Ascending aorta (tissue), 2 donors: ENCODE measurements around the gene FGD4. TPM values are rescaled to one million over a fixed set of nuclear protein-coding genes. Genes with fewer than 3 reads are reported as not detected.

Experiments used
- DNase-seq, 2 donors: peaks; one replicate each; pipeline ENCODE4 v3.0.0-alpha.2; 2019; ENCODE audit warnings: low spot score in 2 of 2
- H3K27ac ChIP-seq, 2 donors: fragments of 200-600 bp; sonication (generic); one replicate each; pipeline ENCODE4 v1.5.1; 2016 to 2017; ENCODE audit warnings: mild to moderate bottlenecking in 1 of 2
- H3K27me3 ChIP-seq: fragments of 200-600 bp; sonication (generic); one replicate; pipeline ENCODE4 v1.5.1; 2017
- H3K36me3 ChIP-seq, 2 donors: fragments of 200-600 bp; sonication (generic); one replicate each; pipeline ENCODE4 v1.5.1; 2016
- H3K4me1 ChIP-seq, 2 donors: fragments of 200-600 bp; sonication (generic); one replicate each; pipeline ENCODE4 v1.5.1; 2016 to 2017; ENCODE audit warnings: mild to moderate bottlenecking in 1 of 2
- H3K4me3 ChIP-seq, 2 donors: fragments of 200-600 bp; sonication (generic); one replicate each; pipeline ENCODE4 v1.5.1; 2016 to 2017; ENCODE audit warnings: mild to moderate bottlenecking in 1 of 2
- H3K9me3 ChIP-seq, 2 donors: fragments of 200-600 bp; sonication (generic); one replicate each; pipeline ENCODE4 v1.5.1; 2016
- CTCF ChIP-seq, 3 experiments: fragments of 200-600 bp in 2 of 3; fragments of 450-650 bp in 1 of 3; sonication (generic) in 2 of 3; IDR thresholded peaks; one replicate each; pipeline ENCODE4 v1.5.1; 2016 to 2019; ENCODE audit warnings: antibody characterized with exemption in 3 of 3, mild to moderate bottlenecking in 1 of 3, moderate library complexity in 1 of 3
- intact Hi-C: fragments of 100-400 bp; cut with DNase I; formaldehyde crosslinking; loops from one replicate; pipeline ENCODE4 v1.15.1; 2023
- total RNA-seq: library from RNA; depleted of rRNA; stranded (reverse); fragments of >200 nt; gene quantifications from one replicate; pipeline ENCODE4 v1.1.0, GENCODE V29; 2016

The FGD4 gene
- total RNA-seq, 1 donor from 2014 or later: 47.5 TPM

GRCh38 chr12:32435921-32436705 is 36.8 kb downstream of the FGD4 start:
- Histone ChIP-seq H3K9me3 (no peaks in the 10 kb centered on the region), H3K4me3 (peak overlapping the region in 1 of 2 donors; percentile 20), H3K27me3 (no peaks in the 10 kb centered on the region), H3K27ac (no peak overlapping the region), H3K36me3 (no peaks in the 10 kb centered on the region), H3K4me1 (no peaks in the 10 kb centered on the region)
- TF ChIP-seq CTCF (IDR thresholded peaks at IDR 0.05): no peak
- intact Hi-C loops: no loop called here
- DNase-seq: no peak

GRCh38 chr12:32437095-32437515 is 37.7 kb downstream of the FGD4 start:
- H3K27me3 ChIP-seq: no peaks in the 10 kb centered on the region
- H3K4me1 ChIP-seq: no peaks in the 10 kb centered on the region
- no peaks in the 10 kb centered on the region for H3K9me3 ChIP-seq
- H3K27ac ChIP-seq: no peak overlapping the region
- DNase-seq: no peak
- H3K4me3 ChIP-seq: no peak overlapping the region
- intact Hi-C loops: no loop called here
- no peak for TF ChIP-seq CTCF (IDR thresholded peaks at IDR 0.05)
- no peaks in the 10 kb centered on the region for H3K36me3 ChIP-seq

GRCh38 chr12:32440120-32440865 is 40.9 kb downstream of the FGD4 start:
- Histone ChIP-seq H3K27me3 (no peaks in the 10 kb centered on the region), H3K9me3 (no peaks in the 10 kb centered on the region), H3K27ac (no peak overlapping the region), H3K36me3 (no peaks in the 10 kb centered on the region), H3K4me1 (no peaks in the 10 kb centered on the region), H3K4me3 (no peak overlapping the region)
- intact Hi-C loops: no loop called here
- no peak for DNase-seq
- no peak for TF ChIP-seq CTCF (IDR thresholded peaks at IDR 0.05)

GRCh38 chr12:32443491-32443890 is 44.1 kb downstream of the FGD4 start:
- intact Hi-C loops: no loop called here
- DNase-seq: no peak
- no peaks in the 10 kb centered on the region for H3K36me3 ChIP-seq
- no peak overlapping the region for H3K27ac ChIP-seq
- TF ChIP-seq CTCF (IDR thresholded peaks at IDR 0.05): no peak
- H3K9me3 ChIP-seq: no peaks in the 10 kb centered on the region
- H3K4me1 ChIP-seq: no peaks in the 10 kb centered on the region
- H3K4me3 ChIP-seq: no peak overlapping the region
- no peaks in the 10 kb centered on the region for H3K27me3 ChIP-seq

GRCh38 chr12:32444895-32445294 is 45.5 kb downstream of the FGD4 start:
- Histone ChIP-seq H3K36me3 (no peaks in the 10 kb centered on the region), H3K27ac (no peak overlapping the region), H3K4me1 (no peaks in the 10 kb centered on the region), H3K9me3 (no peaks in the 10 kb centered on the region), H3K27me3 (no peaks in the 10 kb centered on the region), H3K4me3 (no peak overlapping the region)
- TF ChIP-seq CTCF (IDR thresholded peaks at IDR 0.05): no peak
- DNase-seq: no peak
- intact Hi-C loops: loop anchor here (5.0 kb wide), 1 partner anchor 43 kb away; no protein-coding TSS in a partner anchor
